ENCODE measurements around the gene RAI1. TPM values are rescaled to one million over a fixed set of nuclear protein-coding genes. Genes with fewer than 3 reads are reported as not detected.

RAI1 gene
- total and polyA plus RNA-seq, 2 donors: 4.3 to 10.9 TPM

- 93% methylated on average over 33 of the region's 33 CpGs for WGBS
- Histone ChIP-seq H3K27ac (ENCODE audit: low read depth in 1 of 2, low read length in 1 of 2) (no peak overlapping the region), H3K27me3 (ENCODE audit: control insufficient read depth in 2 of 2, insufficient read depth in 1 of 2, low read length in 1 of 2) (no peaks in the 10 kb centered on the region), H3K4me1 (ENCODE audit: control insufficient read depth in 2 of 2, insufficient read depth in 2 of 2, low read length in 2 of 2) (peaks cover 14 to 27% of the 10 kb centered on the region in 2 donors), H3K9me3 (ENCODE audit: control insufficient read depth in 2 of 2, insufficient read depth in 1 of 2, low read length in 1 of 2) (peaks cover 0 to 11% of the 10 kb centered on the region in 2 donors), H3K4me3 (ENCODE audit: low read length in 2 of 2) (no peak overlapping the region), H3K36me3 (ENCODE audit: control insufficient read depth in 2 of 2, insufficient read depth in 2 of 2, low read length in 1 of 2) (peaks cover 4 to 5% of the 10 kb centered on the region in 2 donors)
- no peak for DNase-seq (ENCODE audit: low read depth in 6 of 9, low spot score in 9 of 9)
Measured at GRCh38 chr17:17745476-17746455, 64.5 kb downstream of the RAI1 start.

- Histone ChIP-seq H3K36me3 (ENCODE audit: control insufficient read depth in 2 of 2, insufficient read depth in 2 of 2, low read length in 1 of 2) (peaks cover 4 to 5% of the 10 kb centered on the region in 2 donors), H3K4me1 (ENCODE audit: control insufficient read depth in 2 of 2, insufficient read depth in 2 of 2, low read length in 2 of 2) (peaks cover 29 to 44% of the 10 kb centered on the region in 2 donors), H3K27me3 (ENCODE audit: control insufficient read depth in 2 of 2, insufficient read depth in 1 of 2, low read length in 1 of 2) (no peaks in the 10 kb centered on the region), H3K27ac (ENCODE audit: low read depth in 1 of 2, low read length in 1 of 2) (no peak overlapping the region), H3K4me3 (ENCODE audit: low read length in 2 of 2) (no peak overlapping the region), H3K9me3 (ENCODE audit: control insufficient read depth in 2 of 2, insufficient read depth in 1 of 2, low read length in 1 of 2) (peaks cover 0 to 7% of the 10 kb centered on the region in 2 donors)
- DNase-seq (ENCODE audit: low read depth in 6 of 9, low spot score in 9 of 9): no peak
- 97% methylated on average over 3 of the region's 3 CpGs for WGBS
Measured at GRCh38 chr17:17748179-17748578, 66.9 kb downstream of the RAI1 start.

GRCh38 chr17:17748604-17749003, 67.3 kb downstream of the RAI1 start:
- Histone ChIP-seq H3K4me3 (ENCODE audit: low read length in 2 of 2) (no peak overlapping the region), H3K27ac (ENCODE audit: low read depth in 1 of 2, low read length in 1 of 2) (no peak overlapping the region), H3K27me3 (ENCODE audit: control insufficient read depth in 2 of 2, insufficient read depth in 1 of 2, low read length in 1 of 2) (no peaks in the 10 kb centered on the region), H3K9me3 (ENCODE audit: control insufficient read depth in 2 of 2, insufficient read depth in 1 of 2, low read length in 1 of 2) (peaks cover 0 to 7% of the 10 kb centered on the region in 2 donors), H3K36me3 (ENCODE audit: control insufficient read depth in 2 of 2, insufficient read depth in 2 of 2, low read length in 1 of 2) (peaks cover 4 to 5% of the 10 kb centered on the region in 2 donors), H3K4me1 (ENCODE audit: control insufficient read depth in 2 of 2, insufficient read depth in 2 of 2, low read length in 2 of 2) (peaks cover 33 to 49% of the 10 kb centered on the region in 2 donors)
- WGBS: 99% methylated on average over 8 of the region's 8 CpGs
- DNase-seq (ENCODE audit: low read depth in 6 of 9, low spot score in 9 of 9): no peak

GRCh38 chr17:17749025-17749772, 67.9 kb downstream of the RAI1 start:
- H3K36me3 ChIP-seq (ENCODE audit: control insufficient read depth in 2 of 2, insufficient read depth in 2 of 2, low read length in 1 of 2): peaks cover 4 to 5% of the 10 kb centered on the region in 2 donors
- H3K4me1 ChIP-seq (ENCODE audit: control insufficient read depth in 2 of 2, insufficient read depth in 2 of 2, low read length in 2 of 2): peaks cover 38 to 55% of the 10 kb centered on the region in 2 donors
- H3K27me3 ChIP-seq (ENCODE audit: control insufficient read depth in 2 of 2, insufficient read depth in 1 of 2, low read length in 1 of 2): no peaks in the 10 kb centered on the region
- DNase-seq (ENCODE audit: low read depth in 6 of 9, low spot score in 9 of 9): no peak
- H3K9me3 ChIP-seq (ENCODE audit: control insufficient read depth in 2 of 2, insufficient read depth in 1 of 2, low read length in 1 of 2): peaks cover 0 to 7% of the 10 kb centered on the region in 2 donors
- WGBS: 96% methylated on average over 17 of the region's 17 CpGs
- peak overlapping the region; percentile 66 to 71 for H3K27ac ChIP-seq (ENCODE audit: low read depth in 1 of 2, low read length in 1 of 2)
- H3K4me3 ChIP-seq (ENCODE audit: low read length in 2 of 2): no peak overlapping the region

GRCh38 chr17:17749921-17750320, 68.7 kb downstream of the RAI1 start:
- 50% methylated on average over 6 of the region's 6 CpGs for WGBS
- Histone ChIP-seq H3K36me3 (ENCODE audit: control insufficient read depth in 2 of 2, insufficient read depth in 2 of 2, low read length in 1 of 2) (peaks cover 4 to 5% of the 10 kb centered on the region in 2 donors), H3K27ac (ENCODE audit: low read depth in 1 of 2, low read length in 1 of 2) (peak overlapping the region; percentile 66 to 71), H3K27me3 (ENCODE audit: control insufficient read depth in 2 of 2, insufficient read depth in 1 of 2, low read length in 1 of 2) (no peaks in the 10 kb centered on the region), H3K4me3 (ENCODE audit: low read length in 2 of 2) (no peak overlapping the region), H3K4me1 (ENCODE audit: control insufficient read depth in 2 of 2, insufficient read depth in 2 of 2, low read length in 2 of 2) (peaks cover 44 to 62% of the 10 kb centered on the region in 2 donors), H3K9me3 (ENCODE audit: control insufficient read depth in 2 of 2, insufficient read depth in 1 of 2, low read length in 1 of 2) (peaks cover 0 to 7% of the 10 kb centered on the region in 2 donors)
- DNase-seq (ENCODE audit: low read depth in 6 of 9, low spot score in 9 of 9): peak in 3 of 9 donors; percentile 67 to 82 (median 70)

GRCh38 chr17:17750881-17751280, 69.6 kb downstream of the RAI1 start:
- Histone ChIP-seq H3K4me3 (ENCODE audit: low read length in 2 of 2) (no peak overlapping the region), H3K36me3 (ENCODE audit: control insufficient read depth in 2 of 2, insufficient read depth in 2 of 2, low read length in 1 of 2) (peaks cover 9 to 10% of the 10 kb centered on the region in 2 donors), H3K9me3 (ENCODE audit: control insufficient read depth in 2 of 2, insufficient read depth in 1 of 2, low read length in 1 of 2) (peaks cover 0 to 11% of the 10 kb centered on the region in 2 donors), H3K27me3 (ENCODE audit: control insufficient read depth in 2 of 2, insufficient read depth in 1 of 2, low read length in 1 of 2) (no peaks in the 10 kb centered on the region), H3K4me1 (ENCODE audit: control insufficient read depth in 2 of 2, insufficient read depth in 2 of 2, low read length in 2 of 2) (peaks cover 52 to 71% of the 10 kb centered on the region in 2 donors), H3K27ac (ENCODE audit: low read depth in 1 of 2, low read length in 1 of 2) (peak overlapping the region; percentile 85 to 94)
- WGBS: 24% methylated on average over 8 of the region's 8 CpGs
- DNase-seq (ENCODE audit: low read depth in 6 of 9, low spot score in 9 of 9): peak in 3 of 9 donors; percentile 38 to 76 (median 52)

- Histone ChIP-seq H3K27me3 (ENCODE audit: control insufficient read depth in 2 of 2, insufficient read depth in 1 of 2, low read length in 1 of 2) (no peaks in the 10 kb centered on the region), H3K4me1 (ENCODE audit: control insufficient read depth in 2 of 2, insufficient read depth in 2 of 2, low read length in 2 of 2) (peaks cover 55 to 79% of the 10 kb centered on the region in 2 donors), H3K27ac (ENCODE audit: low read depth in 1 of 2, low read length in 1 of 2) (peak overlapping the region; percentile 85 to 94), H3K4me3 (ENCODE audit: low read length in 2 of 2) (peak overlapping the region; percentile 39 to 82), H3K9me3 (ENCODE audit: control insufficient read depth in 2 of 2, insufficient read depth in 1 of 2, low read length in 1 of 2) (peaks cover 0 to 11% of the 10 kb centered on the region in 2 donors), H3K36me3 (ENCODE audit: control insufficient read depth in 2 of 2, insufficient read depth in 2 of 2, low read length in 1 of 2) (peaks cover 6 to 9% of the 10 kb centered on the region in 2 donors)
- 28% methylated on average over 17 of the region's 17 CpGs for WGBS
- peak in 1 of 9 donors; percentile 39 for DNase-seq (ENCODE audit: low read depth in 6 of 9, low spot score in 9 of 9)
Measured at GRCh38 chr17:17751489-17752088, 70.3 kb downstream of the RAI1 start.

- Histone ChIP-seq H3K36me3 (ENCODE audit: control insufficient read depth in 2 of 2, insufficient read depth in 2 of 2, low read length in 1 of 2) (peaks cover 6 to 9% of the 10 kb centered on the region in 2 donors), H3K9me3 (ENCODE audit: control insufficient read depth in 2 of 2, insufficient read depth in 1 of 2, low read length in 1 of 2) (peaks cover 0 to 11% of the 10 kb centered on the region in 2 donors), H3K27me3 (ENCODE audit: control insufficient read depth in 2 of 2, insufficient read depth in 1 of 2, low read length in 1 of 2) (no peaks in the 10 kb centered on the region), H3K4me1 (ENCODE audit: control insufficient read depth in 2 of 2, insufficient read depth in 2 of 2, low read length in 2 of 2) (peaks cover 62 to 85% of the 10 kb centered on the region in 2 donors), H3K4me3 (ENCODE audit: low read length in 2 of 2) (peak overlapping the region; percentile 53 to 82), H3K27ac (ENCODE audit: low read depth in 1 of 2, low read length in 1 of 2) (peak overlapping the region; percentile 91 to 94)
- peak in 7 of 9 donors; percentile 75 to 97 (median 92) for DNase-seq (ENCODE audit: low read depth in 6 of 9, low spot score in 9 of 9)
- WGBS: 6% methylated on average over 57 of the region's 57 CpGs
Measured at GRCh38 chr17:17752089-17752820, 71.0 kb downstream of the RAI1 start.
